NB4 (cell line): ENCODE measurements around the gene PCGF1.

ENCODE experiments used
- MYC ChIP-seq: IDR thresholded peaks from 2 replicates; pipeline ENCODE4 v1.6.1; 2011; ENCODE audit warnings: low read depth, low read length
- POLR2A ChIP-seq: IDR thresholded peaks from 2 replicates; pipeline ENCODE4 v1.6.1; 2011; ENCODE audit warnings: mild to moderate bottlenecking; ENCODE audit not compliant: insufficient read length; ENCODE audit errors: extremely low read depth
- TF ChIP-seq, protein P1 (sequence below): IDR thresholded peaks from 2 replicates; pipeline ENCODE4 v1.6.1; 2011; ENCODE audit warnings: low read depth, low read length
- TF ChIP-seq, protein P2 (sequence below): IDR thresholded peaks from one replicate; pipeline ENCODE4 v1.5.1; 2012; ENCODE audit warnings: low read depth, low read length

DNA sequence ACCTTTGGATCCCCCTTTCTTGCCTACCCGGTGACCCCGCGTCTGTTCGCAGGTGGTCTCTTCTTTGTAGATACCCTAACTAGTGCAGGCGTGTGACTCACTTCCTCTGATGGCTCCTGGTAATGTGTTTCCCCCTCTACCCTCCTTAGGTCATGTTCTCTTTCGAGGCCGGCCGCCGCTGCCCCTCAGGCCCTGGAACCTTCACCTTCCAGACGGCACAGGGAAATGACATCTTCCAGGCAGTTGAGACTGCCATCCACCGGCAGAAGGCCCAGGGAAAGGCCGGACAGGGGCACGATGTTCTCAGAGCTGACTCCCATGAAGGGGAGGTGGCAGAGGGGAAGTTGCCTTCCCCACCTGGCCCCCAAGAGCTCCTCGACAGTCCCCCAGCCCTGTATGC, 48.7 kb upstream of the PCGF1 start:
- TF ChIP-seq, protein P1, sequence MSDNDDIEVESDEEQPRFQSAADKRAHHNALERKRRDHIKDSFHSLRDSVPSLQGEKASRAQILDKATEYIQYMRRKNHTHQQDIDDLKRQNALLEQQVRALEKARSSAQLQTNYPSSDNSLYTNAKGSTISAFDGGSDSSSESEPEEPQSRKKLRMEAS: no peak
- TF ChIP-seq, protein P2, sequence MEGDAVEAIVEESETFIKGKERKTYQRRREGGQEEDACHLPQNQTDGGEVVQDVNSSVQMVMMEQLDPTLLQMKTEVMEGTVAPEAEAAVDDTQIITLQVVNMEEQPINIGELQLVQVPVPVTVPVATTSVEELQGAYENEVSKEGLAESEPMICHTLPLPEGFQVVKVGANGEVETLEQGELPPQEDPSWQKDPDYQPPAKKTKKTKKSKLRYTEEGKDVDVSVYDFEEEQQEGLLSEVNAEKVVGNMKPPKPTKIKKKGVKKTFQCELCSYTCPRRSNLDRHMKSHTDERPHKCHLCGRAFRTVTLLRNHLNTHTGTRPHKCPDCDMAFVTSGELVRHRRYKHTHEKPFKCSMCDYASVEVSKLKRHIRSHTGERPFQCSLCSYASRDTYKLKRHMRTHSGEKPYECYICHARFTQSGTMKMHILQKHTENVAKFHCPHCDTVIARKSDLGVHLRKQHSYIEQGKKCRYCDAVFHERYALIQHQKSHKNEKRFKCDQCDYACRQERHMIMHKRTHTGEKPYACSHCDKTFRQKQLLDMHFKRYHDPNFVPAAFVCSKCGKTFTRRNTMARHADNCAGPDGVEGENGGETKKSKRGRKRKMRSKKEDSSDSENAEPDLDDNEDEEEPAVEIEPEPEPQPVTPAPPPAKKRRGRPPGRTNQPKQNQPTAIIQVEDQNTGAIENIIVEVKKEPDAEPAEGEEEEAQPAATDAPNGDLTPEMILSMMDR: no peak
- TF ChIP-seq POLR2A: no peak
- no peak for TF ChIP-seq MYC
